Thoracic aorta (tissue), 2 donors: Measurements from ENCODE around the gene KRT73. TPM values are rescaled to one million over a fixed set of nuclear protein-coding genes. Genes with fewer than 3 reads are reported as not detected.

Source experiments
- ATAC-seq: fragments of 150-250 bp; one replicate; pipeline ENCODE4 v1.8.0; 2017; ENCODE audit warnings: low read depth; ENCODE audit not compliant: insufficient number of reproducible peaks, low FRiP score
- DNase-seq: peaks from one replicate; pipeline ENCODE4 v3.0.0-alpha.2; 2020; ENCODE audit warnings: low spot score
- H3K27ac ChIP-seq, 2 donors: fragments of 200-600 bp; sonication (generic); 1 replicate in 1 of 2; 2 replicates in 1 of 2; pipeline ENCODE4 v1.5.1; 2016; ENCODE audit warnings: mild to moderate bottlenecking in 2 of 2, moderate library complexity in 2 of 2
- H3K27me3 ChIP-seq: fragments of 200-600 bp; sonication (generic); replicated peaks from 2 replicates; pipeline ENCODE4 v1.6.0; 2016; ENCODE audit warnings: mild to moderate bottlenecking; ENCODE audit not compliant: insufficient read depth
- H3K36me3 ChIP-seq: fragments of 200-600 bp; sonication (generic); one replicate; pipeline ENCODE4 v1.5.1; 2016
- H3K4me1 ChIP-seq, 2 donors: fragments of 200-600 bp; sonication (generic); 1 replicate in 1 of 2; 2 replicates in 1 of 2; pipeline versions ENCODE4 v1.5.1 to v1.6.0; 2016; ENCODE audit warnings: low read depth in 2 of 2, mild to moderate bottlenecking in 1 of 2; ENCODE audit not compliant: control insufficient read depth in 1 of 2
- H3K4me3 ChIP-seq: fragments of 200-600 bp; sonication (generic); 2 replicates; pipeline ENCODE4 v1.5.1; 2016; ENCODE audit warnings: mild to moderate bottlenecking
- H3K9me3 ChIP-seq: fragments of 200-600 bp; sonication (generic); 2 replicates; pipeline ENCODE4 v1.5.1; 2016
- total RNA-seq, 2 donors: library from RNA; depleted of rRNA; stranded (reverse); fragments of >200 nt; gene quantifications; one replicate each; pipeline versions ENCODE4 v1.1.0 to v1.2.3, GENCODE V29; 2016
- TF ChIP-seq, protein P1 (sequence below): fragments of 200-600 bp; sonication (generic); IDR thresholded peaks from one replicate; pipeline ENCODE4 v1.5.1; 2019; ENCODE audit warnings: antibody characterized with exemption

KRT73 gene
- total RNA-seq, 2 donors from 2014 or later: not detected

DNA sequence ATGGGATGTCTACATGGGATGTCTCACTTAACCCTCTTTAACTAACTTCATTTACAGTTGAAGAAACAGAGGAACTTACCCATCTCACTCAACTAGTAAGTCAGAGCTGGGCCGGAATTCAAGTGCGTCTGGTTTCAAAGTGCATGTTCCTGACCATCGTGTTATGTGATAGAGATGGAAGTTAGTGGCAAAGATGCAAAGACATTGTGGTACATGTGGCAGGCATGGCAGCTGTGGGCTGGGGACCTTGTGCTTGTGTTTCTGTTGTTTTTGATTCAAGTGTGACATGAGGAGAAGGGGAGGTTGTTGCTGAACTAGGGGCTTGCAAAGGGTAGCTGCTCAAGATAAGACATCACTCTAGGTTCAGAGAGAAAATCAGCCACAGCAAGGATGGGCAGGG, 42.4 kb downstream of the KRT73 start:
- no peak for DNase-seq
- TF ChIP-seq, protein P1, sequence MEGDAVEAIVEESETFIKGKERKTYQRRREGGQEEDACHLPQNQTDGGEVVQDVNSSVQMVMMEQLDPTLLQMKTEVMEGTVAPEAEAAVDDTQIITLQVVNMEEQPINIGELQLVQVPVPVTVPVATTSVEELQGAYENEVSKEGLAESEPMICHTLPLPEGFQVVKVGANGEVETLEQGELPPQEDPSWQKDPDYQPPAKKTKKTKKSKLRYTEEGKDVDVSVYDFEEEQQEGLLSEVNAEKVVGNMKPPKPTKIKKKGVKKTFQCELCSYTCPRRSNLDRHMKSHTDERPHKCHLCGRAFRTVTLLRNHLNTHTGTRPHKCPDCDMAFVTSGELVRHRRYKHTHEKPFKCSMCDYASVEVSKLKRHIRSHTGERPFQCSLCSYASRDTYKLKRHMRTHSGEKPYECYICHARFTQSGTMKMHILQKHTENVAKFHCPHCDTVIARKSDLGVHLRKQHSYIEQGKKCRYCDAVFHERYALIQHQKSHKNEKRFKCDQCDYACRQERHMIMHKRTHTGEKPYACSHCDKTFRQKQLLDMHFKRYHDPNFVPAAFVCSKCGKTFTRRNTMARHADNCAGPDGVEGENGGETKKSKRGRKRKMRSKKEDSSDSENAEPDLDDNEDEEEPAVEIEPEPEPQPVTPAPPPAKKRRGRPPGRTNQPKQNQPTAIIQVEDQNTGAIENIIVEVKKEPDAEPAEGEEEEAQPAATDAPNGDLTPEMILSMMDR: no peak
- Histone ChIP-seq H3K27me3 (no peaks in the 10 kb centered on the region), H3K27ac (no peak overlapping the region), H3K9me3 (no peaks in the 10 kb centered on the region), H3K4me1 (no peaks in the 10 kb centered on the region), H3K4me3 (no peak overlapping the region), H3K36me3 (no peaks in the 10 kb centered on the region)
- ATAC-seq: no peak

DNA sequence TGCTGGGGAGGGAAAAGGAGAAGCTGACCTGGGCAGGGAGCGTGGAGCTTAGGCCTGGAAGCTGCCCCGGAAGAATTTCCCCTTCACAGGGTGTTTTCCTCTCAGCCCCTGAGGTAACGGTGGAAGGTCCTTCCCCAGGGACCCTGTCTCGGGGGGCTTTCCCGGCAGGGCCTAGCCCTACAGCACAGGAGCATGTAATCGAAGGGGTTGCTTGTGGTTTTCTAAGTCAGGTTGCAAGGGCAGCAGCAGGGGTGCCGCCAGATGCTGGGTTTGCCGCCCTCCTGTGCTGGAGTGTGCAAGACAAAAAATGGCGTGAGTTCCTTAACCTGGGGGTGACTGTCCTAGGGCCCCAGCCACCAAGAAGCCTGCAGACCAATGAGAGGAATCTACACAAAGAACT, 43.1 kb downstream of the KRT73 start:
- DNase-seq (no peak), ATAC-seq (no peak)
- no peaks in the 10 kb centered on the region for H3K4me1 ChIP-seq
- no peaks in the 10 kb centered on the region for H3K36me3 ChIP-seq
- no peaks in the 10 kb centered on the region for H3K27me3 ChIP-seq
- TF ChIP-seq, protein P1: no peak
- no peak overlapping the region for H3K4me3 ChIP-seq
- no peaks in the 10 kb centered on the region for H3K9me3 ChIP-seq
- H3K27ac ChIP-seq: no peak overlapping the region

DNA sequence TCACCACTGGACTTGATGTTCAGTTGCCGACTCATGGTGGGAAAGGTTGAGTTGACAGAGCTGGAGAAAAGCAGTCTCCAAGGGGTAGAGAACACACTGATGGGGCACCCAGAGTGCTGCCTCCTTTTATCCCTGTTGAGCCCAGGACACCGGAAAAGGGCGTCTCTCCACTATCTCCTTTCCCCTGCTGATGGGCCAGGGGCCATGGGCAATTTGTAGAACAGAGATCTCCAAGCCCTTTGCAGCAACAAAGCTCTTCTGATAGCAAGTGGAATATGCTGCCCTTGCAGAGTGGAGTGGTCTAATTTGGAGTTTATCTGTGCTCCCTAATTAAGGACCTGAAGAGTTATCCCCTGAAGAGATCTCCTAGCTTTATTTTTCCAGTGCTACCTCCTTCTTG, 44.6 kb downstream of the KRT73 start, which contains the start of gene KRT74:
TSS of gene KRT74 (minus strand) at position 101 of the 400 bp plus-strand sequence. CDS start at position 35, 66 bp downstream.
- Histone ChIP-seq H3K27me3 (no peaks in the 10 kb centered on the region), H3K4me3 (no peak within 1 kb of the TSS), H3K9me3 (no peaks in the 10 kb centered on the region), H3K4me1 (no peaks in the 10 kb centered on the region), H3K36me3 (no peaks in the 10 kb centered on the region), H3K27ac (no peak within 1 kb of the TSS)
- DNase-seq (no peak), ATAC-seq (no peak)
- TF ChIP-seq, protein P1: no peak

DNA sequence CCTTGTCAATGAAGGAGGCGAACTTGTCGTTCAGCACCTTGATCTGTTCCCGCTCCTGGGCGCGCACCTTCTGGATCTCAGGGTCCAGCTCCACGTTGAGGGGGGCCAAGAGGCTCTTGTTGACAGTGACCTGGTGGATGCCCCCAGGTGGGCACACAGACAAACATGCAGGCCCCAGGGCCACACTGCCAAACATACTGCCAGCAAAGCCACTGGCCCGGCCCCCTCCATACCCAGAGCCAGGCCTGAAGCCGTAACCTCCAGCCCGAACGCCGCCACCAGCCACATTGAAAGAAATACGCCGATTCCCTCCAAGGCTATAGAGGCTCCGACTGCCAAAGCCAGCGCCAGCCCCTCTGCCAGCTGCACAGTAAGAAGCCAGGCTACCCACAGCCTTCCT, 45.1 kb downstream of the KRT73 start:
- TF ChIP-seq, protein P1: no peak
- no peak overlapping the region for H3K4me3 ChIP-seq
- no peaks in the 10 kb centered on the region for H3K27me3 ChIP-seq
- ATAC-seq (no peak), DNase-seq (no peak)
- H3K36me3 ChIP-seq: no peaks in the 10 kb centered on the region
- no peaks in the 10 kb centered on the region for H3K4me1 ChIP-seq
- H3K9me3 ChIP-seq: no peaks in the 10 kb centered on the region
- no peak overlapping the region for H3K27ac ChIP-seq

DNA sequence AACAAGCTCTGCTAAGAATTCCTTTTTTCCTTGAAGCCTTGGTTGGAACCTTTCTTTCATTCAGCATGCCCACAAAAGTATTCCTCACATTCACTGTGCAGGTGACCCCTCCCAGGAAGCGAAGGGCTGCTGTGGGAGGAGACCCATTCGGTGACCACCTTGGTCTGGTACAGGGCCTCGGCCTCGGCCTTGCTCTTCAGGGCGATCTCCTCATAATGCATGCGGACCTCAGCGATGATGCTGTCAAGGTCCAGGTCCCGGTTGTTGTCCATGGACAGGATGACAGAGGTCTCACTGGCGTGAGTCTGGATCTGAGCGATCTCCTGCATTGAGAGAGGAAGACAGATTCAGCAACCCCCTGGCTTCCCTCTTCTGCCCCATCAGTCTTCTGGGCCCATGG, 47.8 kb downstream of the KRT73 start:
- no peak overlapping the region for H3K4me3 ChIP-seq
- no peak for DNase-seq
- H3K9me3 ChIP-seq: no peaks in the 10 kb centered on the region
- no peaks in the 10 kb centered on the region for H3K36me3 ChIP-seq
- ATAC-seq: no peak
- TF ChIP-seq, protein P1: no peak
- no peak overlapping the region for H3K27ac ChIP-seq
- H3K4me1 ChIP-seq: no peaks in the 10 kb centered on the region
- no peaks in the 10 kb centered on the region for H3K27me3 ChIP-seq
